ENCODE results near the gene DHODH. TPM values are rescaled to one million over a fixed set of nuclear protein-coding genes. Genes with fewer than 3 reads are reported as not detected.

The DHODH gene
- total and polyA plus RNA-seq, 2 donors (not counting 3 experiments of a cell fraction or from before 2014, with no cell fraction given), result 5.8 to 9.2 TPM

GRCh38 chr16:71963125-71963875 is 45.2 kb upstream of the DHODH start:
- intact Hi-C loops (cut with micrococcal nuclease), result loop anchor here (5.0 kb wide), 3 partner anchors 116 to 196 kb away; partner anchors contain the start of gene ATXN1L
- POLR2A ChIA-PET, result no interaction called here
- CTCF ChIA-PET, result interaction anchor here (0.6 to 8.7 kb wide), 5 partner anchors 9 to 231 kb away, joined by 3 to 212 read pairs (median 8); partner anchors contain the start of gene ZNF821

GRCh38 chr16:71965223-71965622 is 43.3 kb upstream of the DHODH start:
- intact Hi-C loops (cut with micrococcal nuclease), result no loop called here
- TF ChIP-seq POLR2AphosphoS5 (IDR thresholded peaks at IDR 0.05; ENCODE audit: insufficient read depth, low read depth, low read length) (no peak), EZH2 (IDR thresholded peaks at IDR 0.05; ENCODE audit: borderline replicate concordance, low read depth, low read length, severe bottlenecking) (no peak), FOS (IDR thresholded peaks at IDR 0.05; ENCODE audit: borderline replicate concordance, insufficient read depth, low read length) (no peak), MAX (IDR thresholded peaks at IDR 0.05; ENCODE audit: insufficient read depth, insufficient read length) (no peak), CTCF (IDR thresholded peaks at IDR 0.05; ENCODE audit: extremely low read depth in 1 of 2, insufficient read depth in 1 of 2, low read depth in 1 of 2, low read length in 2 of 2) (no peak), GATA2 (IDR thresholded peaks at IDR 0.05; ENCODE audit: insufficient read depth, insufficient read length, low read depth, low read length) (no peak), JUN (IDR thresholded peaks at IDR 0.05; ENCODE audit: borderline replicate concordance, insufficient read depth, insufficient read length, low read depth) (no peak), MYC (IDR thresholded peaks at IDR 0.05; ENCODE audit: low read depth, low read length) (no peak), POLR2A (IDR thresholded peaks at IDR 0.05; ENCODE audit: low read depth, low read length) (no peak)
- Histone ChIP-seq H3K4me1 (ENCODE audit: control insufficient read depth, extremely low read depth, insufficient read depth, low read length) (no peaks in the 10 kb centered on the region), H4K20me1 (replicated peaks; ENCODE audit: control insufficient read depth, extremely low read depth, insufficient read depth, low read length) (no peaks in the 10 kb centered on the region), H3K4me2 (ENCODE audit: insufficient read depth, low read length) (no peak overlapping the region), H3K79me2 (ENCODE audit: control insufficient read depth, insufficient read depth, low read length) (no peaks in the 10 kb centered on the region), H3K9ac (replicated peaks; ENCODE audit: extremely low read depth, insufficient read depth, low read length) (no peak overlapping the region), H3K9me3 (replicated peaks; ENCODE audit: control insufficient read depth, insufficient read depth, low read length) (no peaks in the 10 kb centered on the region), H3K27ac (ENCODE audit: insufficient read depth, low read depth, low read length) (no peak overlapping the region), H3K36me3 (ENCODE audit: control insufficient read depth in 2 of 2, extremely low read depth in 1 of 2, insufficient read depth in 2 of 2, low read length in 2 of 2) (no peaks in the 10 kb centered on the region), H3K9me1 (replicated peaks; ENCODE audit: control insufficient read depth, extremely low read depth, insufficient read depth, low read length) (no peaks in the 10 kb centered on the region), H3K4me3 (replicated peaks in 1 of 3; ENCODE audit: insufficient read depth in 1 of 3, low read depth in 1 of 3, low read length in 3 of 3) (no peak overlapping the region), H2AFZ (ENCODE audit: low read depth, low read length) (no peak overlapping the region), H3K27me3 (ENCODE audit: control insufficient read depth in 2 of 2, insufficient read depth in 2 of 2, low read length in 2 of 2) (no peaks in the 10 kb centered on the region)
- dilution Hi-C loops (cut with MboI; ENCODE audit: extremely low pct_ligation_motif_present, low sequenced_read_pairs), result no loop called here
- BruUV-seq (replicated peaks), result no TSS peak
- FAIRE-seq (no peak), DNase-seq (ENCODE audit: low read depth, low spot score) (no peak)
- ChIA-PET POLR2A (no interaction called here), CTCF (interaction anchor here (0.7 to 1.9 kb wide), 2 partner anchors 82 to 118 kb away, joined by 3 to 4 read pairs; no protein-coding TSS in a partner anchor)

More at GRCh38 chr16:71963125-71963875, 45.2 kb upstream of the DHODH start:
- Histone ChIP-seq H3K4me1 (ENCODE audit: control insufficient read depth, extremely low read depth, insufficient read depth, low read length) (no peaks in the 10 kb centered on the region), H3K9ac (replicated peaks; ENCODE audit: extremely low read depth, insufficient read depth, low read length) (no peak overlapping the region), H3K79me2 (ENCODE audit: control insufficient read depth, insufficient read depth, low read length) (no peaks in the 10 kb centered on the region), H3K4me3 (replicated peaks in 1 of 3; ENCODE audit: insufficient read depth in 1 of 3, low read depth in 1 of 3, low read length in 3 of 3) (no peak overlapping the region), H3K27me3 (ENCODE audit: control insufficient read depth in 2 of 2, insufficient read depth in 2 of 2, low read length in 2 of 2) (peaks cover 0 to 3% of the 10 kb centered on the region in 2 experiments), H4K20me1 (replicated peaks; ENCODE audit: control insufficient read depth, extremely low read depth, insufficient read depth, low read length) (no peaks in the 10 kb centered on the region), H3K9me1 (replicated peaks; ENCODE audit: control insufficient read depth, extremely low read depth, insufficient read depth, low read length) (no peaks in the 10 kb centered on the region), H3K4me2 (ENCODE audit: insufficient read depth, low read length) (no peak overlapping the region), H2AFZ (ENCODE audit: low read depth, low read length) (no peak overlapping the region), H3K36me3 (ENCODE audit: control insufficient read depth in 2 of 2, extremely low read depth in 1 of 2, insufficient read depth in 2 of 2, low read length in 2 of 2) (no peaks in the 10 kb centered on the region), H3K27ac (ENCODE audit: insufficient read depth, low read depth, low read length) (no peak overlapping the region), H3K9me3 (replicated peaks; ENCODE audit: control insufficient read depth, insufficient read depth, low read length) (no peaks in the 10 kb centered on the region)
- FAIRE-seq, result no peak
- dilution Hi-C loops (cut with MboI; ENCODE audit: extremely low pct_ligation_motif_present, low sequenced_read_pairs), result no loop called here
- no TSS peak for BruUV-seq (replicated peaks)
- TF ChIP-seq MYC (IDR thresholded peaks at IDR 0.05; ENCODE audit: low read depth, low read length) (no peak), EZH2 (IDR thresholded peaks at IDR 0.05; ENCODE audit: borderline replicate concordance, low read depth, low read length, severe bottlenecking) (no peak), GATA2 (IDR thresholded peaks at IDR 0.05; ENCODE audit: insufficient read depth, insufficient read length, low read depth, low read length) (no peak), FOS (IDR thresholded peaks at IDR 0.05; ENCODE audit: borderline replicate concordance, insufficient read depth, low read length) (no peak)
- DNase-seq (ENCODE audit: low read depth, low spot score), result no peak
